Right atrium auricular region (tissue), 2 donors: ENCODE results near the gene CPED1. TPM values are rescaled to one million over a fixed set of nuclear protein-coding genes. Genes with fewer than 3 reads are reported as not detected.
A peak's percentile ranks its signal among the peaks of the same experiment; 100 is the strongest.
"Not testable (repeated sequence)": the region's sequence is repeated elsewhere in the genome, so short reads cannot be mapped to it uniquely, and the experiment has no call there.

Source experiments
- DNase-seq: peaks from one replicate; pipeline ENCODE4 v3.0.0-alpha.2; 2019; ENCODE audit warnings: low spot score
- H3K27ac ChIP-seq, 2 donors: fragments of 200-600 bp; sonication (generic); 1 replicate in 1 of 2; 2 replicates in 1 of 2; pipeline ENCODE4 v1.5.1; 2016 to 2019
- H3K27me3 ChIP-seq, 2 donors: fragments of 200-600 bp; sonication (generic); one replicate each; pipeline versions ENCODE4 v1.5.1 to v1.6.0; 2017 to 2019
- H3K36me3 ChIP-seq: fragments of 200-600 bp; sonication (generic); one replicate; pipeline ENCODE4 v1.5.1; 2016
- H3K4me1 ChIP-seq, 2 donors: fragments of 200-600 bp; sonication (generic); one replicate each; pipeline versions ENCODE4 v1.5.1 to v1.6.0; 2017 to 2019
- H3K4me3 ChIP-seq, 2 donors: fragments of 200-600 bp; sonication (generic); 1 replicate in 1 of 2; 2 replicates in 1 of 2; pipeline ENCODE4 v1.5.1; 2017 to 2019; ENCODE audit warnings: mild to moderate bottlenecking in 1 of 2, moderate library complexity in 1 of 2
- H3K9me3 ChIP-seq, 2 donors: fragments of 200-600 bp; sonication (generic); one replicate each; pipeline ENCODE4 v1.5.1; 2019
- CTCF ChIP-seq, 2 donors: fragments of 200-600 bp; sonication (generic); IDR thresholded peaks; one replicate each; pipeline ENCODE4 v1.5.1; 2019; ENCODE audit warnings: antibody characterized with exemption in 2 of 2
- total RNA-seq, 2 donors: library from RNA; depleted of rRNA; stranded (reverse); fragments of >200 nt; gene quantifications; one replicate each; pipeline ENCODE4 v1.1.0, GENCODE V29; 2016

Gene CPED1
- total RNA-seq, 2 donors from 2014 or later: 13.8 to 19.0 TPM

GRCh38 chr7:121069346-121070100, 81.0 kb downstream of the CPED1 start:
- Histone ChIP-seq H3K4me3 (no peak overlapping the region), H3K27ac (peak overlapping the region in 1 of 2 donors; percentile 71), H3K36me3 (no peaks in the 10 kb centered on the region), H3K4me1 (peaks cover 0 to 7% of the 10 kb centered on the region in 2 donors), H3K27me3 (no peaks in the 10 kb centered on the region), H3K9me3 (no peaks in the 10 kb centered on the region)
- DNase-seq: no peak
- TF ChIP-seq CTCF (IDR thresholded peaks at IDR 0.05): no peak

- Histone ChIP-seq H3K27ac (peak overlapping the region in 1 of 2 donors; percentile 71), H3K4me3 (no peak overlapping the region), H3K27me3 (no peaks in the 10 kb centered on the region), H3K36me3 (no peaks in the 10 kb centered on the region), H3K4me1 (peaks cover 0 to 7% of the 10 kb centered on the region in 2 donors), H3K9me3 (no peaks in the 10 kb centered on the region)
- no peak for TF ChIP-seq CTCF (IDR thresholded peaks at IDR 0.05)
- no peak for DNase-seq
Observed at GRCh38 chr7:121071132-121071531, 82.6 kb downstream of the CPED1 start.

- Histone ChIP-seq H3K27ac (no peak overlapping the region), H3K9me3 (no peaks in the 10 kb centered on the region), H3K4me1 (peaks cover 0 to 7% of the 10 kb centered on the region in 2 donors), H3K27me3 (no peaks in the 10 kb centered on the region), H3K4me3 (no peak overlapping the region), H3K36me3 (no peaks in the 10 kb centered on the region)
- no peak for TF ChIP-seq CTCF (IDR thresholded peaks at IDR 0.05)
- DNase-seq: no peak
Observed at GRCh38 chr7:121071662-121072061, 83.2 kb downstream of the CPED1 start.

- Histone ChIP-seq H3K4me3 (no peak overlapping the region), H3K36me3 (no peaks in the 10 kb centered on the region), H3K4me1 (peaks cover 0 to 7% of the 10 kb centered on the region in 2 donors), H3K27me3 (no peaks in the 10 kb centered on the region), H3K9me3 (no peaks in the 10 kb centered on the region), H3K27ac (no peak overlapping the region)
- TF ChIP-seq CTCF (IDR thresholded peaks at IDR 0.05): no peak
- no peak for DNase-seq
Observed at GRCh38 chr7:121072826-121073225, 84.3 kb downstream of the CPED1 start.

GRCh38 chr7:121073463-121074099, 85.1 kb downstream of the CPED1 start:
- no peaks in the 10 kb centered on the region for H3K9me3 ChIP-seq
- no peaks in the 10 kb centered on the region for H3K36me3 ChIP-seq
- no peaks in the 10 kb centered on the region for H3K27me3 ChIP-seq
- TF ChIP-seq CTCF (IDR thresholded peaks at IDR 0.05): no peak
- no peak overlapping the region for H3K4me3 ChIP-seq
- H3K27ac ChIP-seq: no peak overlapping the region
- no peak for DNase-seq
- H3K4me1 ChIP-seq: peaks cover 0 to 7% of the 10 kb centered on the region in 2 donors

GRCh38 chr7:121075424-121075841, 86.9 kb downstream of the CPED1 start:
- not testable (repeated sequence) for H3K9me3 ChIP-seq, H3K4me3 ChIP-seq, H3K27ac ChIP-seq, H3K36me3 ChIP-seq, H3K4me1 ChIP-seq, DNase-seq, H3K27me3 ChIP-seq
